ENCODE results near the gene CYP2R1. TPM values are rescaled to one million over a fixed set of nuclear protein-coding genes. Genes with fewer than 3 reads are reported as not detected.

Gene CYP2R1
- polyA plus RNA-seq (ENCODE audit: insufficient read length in 4 of 4): 10 to 100 TPM; 12.1 to 25.3 (median 22.6) TPM

- DNase-seq (ENCODE audit: low read depth in 4 of 4, low spot score in 3 of 4): peak; percentile 85 to 89 (median 86)
These were observed at the start of gene CYP2R1 for GRCh38 chr11:14892036-14892556. Gene CYP2R1, minus strand, starts transcription at chr11:14892231. Its CDS starts 26 bp downstream, at chr11:14892205.

GRCh38 chr11:14938936-14939335 is 46.9 kb upstream of the CYP2R1 start:
- DNase-seq (ENCODE audit: low read depth in 4 of 4, low spot score in 3 of 4): no peak

GRCh38 chr11:14934641-14935351 is 42.8 kb upstream of the CYP2R1 start:
- no peak for DNase-seq (ENCODE audit: low read depth in 4 of 4, low spot score in 3 of 4)

- no peak for DNase-seq (ENCODE audit: low read depth in 4 of 4, low spot score in 3 of 4)
These were observed 40.4 kb upstream of the CYP2R1 start for GRCh38 chr11:14932447-14932846.

- DNase-seq (ENCODE audit: low read depth in 4 of 4, low spot score in 3 of 4): no peak
These were observed 38.3 kb upstream of the CYP2R1 start for GRCh38 chr11:14930369-14930768.

- no peak for DNase-seq (ENCODE audit: low read depth in 4 of 4, low spot score in 3 of 4)
These were observed 35.1 kb upstream of the CYP2R1 start for GRCh38 chr11:14927146-14927545.

- DNase-seq (ENCODE audit: low read depth in 4 of 4, low spot score in 3 of 4): no peak
These were observed 32.3 kb upstream of the CYP2R1 start for GRCh38 chr11:14924318-14924717.

- DNase-seq (ENCODE audit: low read depth in 4 of 4, low spot score in 3 of 4): no peak
These were observed 24.4 kb upstream of the CYP2R1 start for GRCh38 chr11:14916403-14916802.

GRCh38 chr11:14914536-14914935 is 22.5 kb upstream of the CYP2R1 start:
- DNase-seq (ENCODE audit: low read depth in 4 of 4, low spot score in 3 of 4): no peak

GRCh38 chr11:14908214-14908880 is 16.3 kb upstream of the CYP2R1 start:
- peak in 1 of 4 donors; percentile 30 for DNase-seq (ENCODE audit: low read depth in 4 of 4, low spot score in 3 of 4)

GRCh38 chr11:14907411-14908213 is 15.6 kb upstream of the CYP2R1 start:
- DNase-seq (ENCODE audit: low read depth in 4 of 4, low spot score in 3 of 4): no peak

- DNase-seq (ENCODE audit: low read depth in 4 of 4, low spot score in 3 of 4): no peak
These were observed 15.0 kb upstream of the CYP2R1 start for GRCh38 chr11:14906993-14907392.

- no peak for DNase-seq (ENCODE audit: low read depth in 4 of 4, low spot score in 3 of 4)
These were observed 14.5 kb upstream of the CYP2R1 start for GRCh38 chr11:14906578-14906977.

- DNase-seq (ENCODE audit: low read depth in 4 of 4, low spot score in 3 of 4): peak in 1 of 4 donors; percentile 39
These were observed 13.3 kb upstream of the CYP2R1 start for GRCh38 chr11:14905104-14906033.

- DNase-seq (ENCODE audit: low read depth in 4 of 4, low spot score in 3 of 4): peak in 2 of 4 donors; percentile 50 to 56
These were observed 12.7 kb upstream of the CYP2R1 start for GRCh38 chr11:14904745-14905103.

GRCh38 chr11:14902650-14903350 is 10.8 kb upstream of the CYP2R1 start:
- DNase-seq (ENCODE audit: low read depth in 4 of 4, low spot score in 3 of 4): no peak

GRCh38 chr11:14898906-14899305 is 6.9 kb upstream of the CYP2R1 start:
- no peak for DNase-seq (ENCODE audit: low read depth in 4 of 4, low spot score in 3 of 4)

GRCh38 chr11:14898355-14898754 is 6.3 kb upstream of the CYP2R1 start:
- no peak for DNase-seq (ENCODE audit: low read depth in 4 of 4, low spot score in 3 of 4)
